Measurements from ENCODE around the gene PLXNA2.

PLXNA2 gene

GRCh38 chr1:208045463-208046260, 198.5 kb downstream of the PLXNA2 start:
- DNase-seq (ENCODE audit: low read depth): no peak

- DNase-seq (ENCODE audit: low read depth): no peak
These were observed 199.4 kb downstream of the PLXNA2 start for GRCh38 chr1:208044589-208045462.

GRCh38 chr1:208043691-208044181, 200.4 kb downstream of the PLXNA2 start:
- no peak for DNase-seq (ENCODE audit: low read depth)

- no peak for DNase-seq (ENCODE audit: low read depth)
These were observed 201.3 kb downstream of the PLXNA2 start for GRCh38 chr1:208042868-208043267.

GRCh38 chr1:208042041-208042615, 202.1 kb downstream of the PLXNA2 start:
- DNase-seq (ENCODE audit: low read depth): no peak

- no peak for DNase-seq (ENCODE audit: low read depth)
These were observed 202.7 kb downstream of the PLXNA2 start for GRCh38 chr1:208041505-208041904.

- no peak for DNase-seq (ENCODE audit: low read depth)
These were observed 203.3 kb downstream of the PLXNA2 start for GRCh38 chr1:208040821-208041297.

- no peak for DNase-seq (ENCODE audit: low read depth)
These were observed 204.4 kb downstream of the PLXNA2 start for GRCh38 chr1:208039536-208040332.

- DNase-seq (ENCODE audit: low read depth): no peak
These were observed 205.9 kb downstream of the PLXNA2 start for GRCh38 chr1:208038303-208038702.

- no peak for DNase-seq (ENCODE audit: low read depth)
These were observed 207.0 kb downstream of the PLXNA2 start for GRCh38 chr1:208036918-208037766.

GRCh38 chr1:208036106-208036808, 207.9 kb downstream of the PLXNA2 start:
- DNase-seq (ENCODE audit: low read depth): no peak

- DNase-seq (ENCODE audit: low read depth): no peak
These were observed 210.0 kb downstream of the PLXNA2 start for GRCh38 chr1:208034135-208034534.

GRCh38 chr1:208033236-208033635, 210.9 kb downstream of the PLXNA2 start:
- DNase-seq (ENCODE audit: low read depth): no peak

- DNase-seq (ENCODE audit: low read depth): no peak
These were observed 212.3 kb downstream of the PLXNA2 start for GRCh38 chr1:208031932-208032320.

- DNase-seq (ENCODE audit: low read depth): no peak
These were observed 212.8 kb downstream of the PLXNA2 start for GRCh38 chr1:208031316-208031931.

- no peak for DNase-seq (ENCODE audit: low read depth)
These were observed 213.7 kb downstream of the PLXNA2 start for GRCh38 chr1:208030288-208031091.

- DNase-seq (ENCODE audit: low read depth): peak; percentile 79
These were observed 214.6 kb downstream of the PLXNA2 start for GRCh38 chr1:208029381-208030287.

GRCh38 chr1:208028526-208028925, 215.7 kb downstream of the PLXNA2 start:
- no peak for DNase-seq (ENCODE audit: low read depth)

Data from stromal cell of bone marrow (primary cell).